Measurements from ENCODE around the gene SH3TC2.
"Not testable (repeated sequence)": the region's sequence is repeated elsewhere in the genome, so short reads cannot be mapped to it uniquely, and the experiment has no call there.

The SH3TC2 gene

GRCh38 chr5:149063017-149063687 is at the start of gene SH3TC2:
TSS of gene SH3TC2 (minus strand) at chr5:149063062. CDS start at chr5:149063022, 40 bp downstream.
- FAIRE-seq, result no peak

DNA sequence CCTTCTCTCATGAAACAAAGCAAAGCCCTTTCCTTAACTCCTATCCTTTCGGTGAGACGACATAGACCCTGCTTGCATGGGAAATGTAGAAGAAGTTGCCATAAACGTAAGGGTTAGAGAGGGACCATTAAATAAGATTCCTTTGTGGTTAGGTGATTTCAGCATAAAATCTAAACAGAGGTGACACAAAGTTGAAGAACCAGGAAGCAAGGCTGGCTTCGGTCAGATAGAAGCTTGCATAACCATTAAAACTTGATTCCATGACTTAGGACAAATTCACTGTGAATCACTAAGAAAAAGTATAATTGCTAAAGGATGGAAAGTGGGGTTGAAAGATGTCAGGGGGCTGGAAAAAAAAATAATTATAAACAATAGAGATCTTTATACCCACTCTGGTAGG is 47.5 kb upstream of the SH3TC2 start:
- no peak for FAIRE-seq

DNA sequence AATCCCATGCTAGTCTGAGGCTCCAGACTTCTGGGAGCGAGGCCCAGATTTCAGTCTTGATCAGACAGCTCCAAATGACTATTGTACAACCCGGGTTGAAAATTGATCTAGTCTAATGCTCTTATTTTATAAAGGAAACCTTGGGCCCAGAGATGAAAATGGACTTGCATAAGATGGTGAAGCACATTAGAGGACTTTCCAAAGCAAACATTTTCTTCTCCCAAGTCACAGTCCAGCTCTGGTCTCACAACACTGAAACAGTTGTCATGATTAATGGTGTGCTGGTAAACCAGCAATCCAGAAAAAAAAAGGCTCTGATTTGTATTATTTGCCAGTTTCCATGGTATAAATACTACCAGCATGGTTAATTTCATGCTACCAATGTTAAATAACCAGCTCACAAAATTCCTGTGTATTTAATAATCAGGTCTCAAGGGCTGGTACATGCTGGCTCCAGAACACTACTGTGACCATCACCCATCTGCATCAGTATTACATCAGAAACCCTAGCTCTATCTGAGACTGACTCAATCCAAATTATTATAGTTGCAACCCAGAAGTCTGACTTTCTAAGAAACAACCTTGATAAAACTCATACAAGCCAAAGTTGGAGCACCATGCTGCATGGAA is 45.9 kb upstream of the SH3TC2 start:
- no peak for FAIRE-seq

DNA sequence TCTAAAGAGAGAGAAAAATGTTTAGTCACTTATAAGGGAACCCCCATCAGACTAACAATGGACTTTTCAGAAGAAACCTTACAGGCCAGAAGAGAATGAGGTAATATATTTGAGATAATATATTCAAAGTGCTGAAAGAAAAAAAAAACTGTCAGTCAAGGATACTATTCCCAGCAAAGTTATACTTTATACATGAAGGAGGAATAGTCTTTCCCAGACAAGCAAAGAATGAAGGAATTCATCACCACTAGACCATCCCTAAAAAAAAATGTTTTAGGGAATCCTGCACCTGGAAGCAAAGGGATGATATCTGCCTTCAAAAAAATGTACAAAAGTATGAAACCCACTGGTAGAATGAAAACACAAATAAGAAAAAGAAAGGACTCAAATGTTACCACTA is 37.5 kb upstream of the SH3TC2 start:
- no peak for FAIRE-seq

- FAIRE-seq, result no peak
Observed at GRCh38 chr5:149099920-149100319, 37.1 kb upstream of the SH3TC2 start.

- FAIRE-seq, result no peak
Observed at GRCh38 chr5:149094996-149095395, 32.1 kb upstream of the SH3TC2 start.

DNA sequence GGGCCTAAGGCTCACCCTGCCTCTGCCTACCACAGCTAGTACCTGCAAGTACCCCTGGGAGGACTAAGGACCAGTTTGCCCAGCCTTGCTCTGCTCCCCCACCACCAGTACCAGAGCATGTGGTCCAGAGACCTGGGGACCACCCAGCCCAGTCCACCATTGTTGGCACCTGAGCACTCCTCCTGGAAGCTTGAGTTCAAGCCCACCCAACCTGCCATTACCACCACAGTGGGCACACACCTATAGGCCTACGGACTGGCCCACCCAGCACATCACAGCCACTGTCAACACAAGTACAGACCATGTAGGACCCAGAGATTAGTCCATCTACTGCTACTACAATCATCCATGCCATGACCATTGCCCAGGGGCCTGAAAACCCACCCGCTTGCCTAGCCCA is 30.8 kb upstream of the SH3TC2 start:
- FAIRE-seq, result no peak

DNA sequence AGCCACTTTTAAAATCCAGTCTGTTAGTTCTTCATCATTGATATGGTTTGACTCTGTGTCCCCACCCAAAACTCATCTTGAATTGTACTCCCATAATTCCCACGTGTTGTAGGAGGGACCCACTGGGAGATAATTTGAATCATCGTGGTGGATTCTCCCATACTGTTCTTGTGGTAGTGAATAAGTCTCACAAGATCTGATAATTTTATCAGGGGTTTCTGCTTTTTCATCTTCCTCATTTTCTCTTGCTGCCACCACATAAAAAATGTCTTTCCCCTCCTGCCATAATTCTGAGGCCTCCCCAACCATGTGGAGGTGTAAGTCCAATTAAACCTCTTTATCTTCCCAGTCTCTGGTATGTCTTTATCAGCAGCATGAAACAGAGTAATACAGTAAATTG is 26.9 kb upstream of the SH3TC2 start:
- FAIRE-seq, result no peak

DNA sequence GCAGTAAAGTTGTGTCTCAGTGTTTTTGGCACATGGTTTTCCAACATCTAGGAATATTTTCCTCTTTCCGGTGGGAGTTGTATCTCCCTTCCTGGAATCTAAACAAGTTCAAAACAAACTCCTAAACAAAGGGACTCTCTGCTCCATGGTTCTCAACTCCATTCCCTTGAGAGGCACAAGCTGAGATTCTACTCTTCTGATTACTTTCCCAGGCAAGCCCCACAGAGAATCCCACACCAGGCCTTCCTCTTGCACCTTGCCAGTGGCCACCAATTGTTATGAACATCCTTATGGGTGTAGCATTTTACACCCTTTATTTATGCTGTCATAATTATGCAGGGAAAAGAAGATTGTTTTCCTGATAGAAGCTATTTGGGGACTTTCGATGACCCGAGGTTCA is 25.8 kb upstream of the SH3TC2 start:
- no peak for FAIRE-seq

GRCh38 chr5:149083846-149084245 is 21.0 kb upstream of the SH3TC2 start:
- FAIRE-seq, result no peak

- FAIRE-seq, result no peak
Observed at GRCh38 chr5:149082271-149082670, 19.4 kb upstream of the SH3TC2 start.

DNA sequence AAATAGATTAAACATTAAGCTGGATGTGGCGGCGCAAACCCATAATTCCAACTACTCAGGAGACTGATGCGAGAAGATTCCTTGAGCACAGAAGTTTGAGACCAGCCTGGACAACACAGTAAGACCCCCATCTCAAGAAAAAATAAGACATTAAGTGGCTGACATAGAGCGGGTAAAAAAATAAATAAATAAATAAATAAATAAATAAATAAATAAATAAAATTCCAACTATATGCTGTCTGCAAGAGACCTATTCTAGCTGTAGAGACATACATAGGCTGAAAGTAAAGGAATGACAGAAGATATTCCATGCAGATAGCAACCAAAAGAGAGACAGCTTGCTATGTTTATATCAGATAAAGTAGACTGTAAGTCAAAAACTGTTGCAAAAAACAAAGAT is 17.4 kb upstream of the SH3TC2 start:
- FAIRE-seq, result no peak

DNA sequence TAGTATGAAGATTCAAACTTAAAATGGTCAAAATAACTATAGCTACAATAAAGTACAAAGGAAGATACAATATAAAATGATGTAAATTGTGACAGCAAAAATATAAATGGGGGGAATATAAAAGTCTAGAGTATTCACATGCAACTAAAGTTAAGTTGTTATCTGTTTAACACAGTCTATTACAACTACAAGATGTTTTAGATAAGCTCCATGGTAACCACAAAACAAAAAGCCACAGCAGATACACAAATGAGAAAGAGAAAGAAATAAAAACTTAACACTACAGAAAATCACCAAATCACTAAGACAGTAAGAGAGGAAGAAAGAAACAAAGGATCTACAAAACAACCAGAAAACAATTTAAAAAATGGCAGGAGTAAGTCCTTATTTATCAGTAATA is 17.0 kb upstream of the SH3TC2 start:
- peak; percentile 62 for FAIRE-seq

DNA sequence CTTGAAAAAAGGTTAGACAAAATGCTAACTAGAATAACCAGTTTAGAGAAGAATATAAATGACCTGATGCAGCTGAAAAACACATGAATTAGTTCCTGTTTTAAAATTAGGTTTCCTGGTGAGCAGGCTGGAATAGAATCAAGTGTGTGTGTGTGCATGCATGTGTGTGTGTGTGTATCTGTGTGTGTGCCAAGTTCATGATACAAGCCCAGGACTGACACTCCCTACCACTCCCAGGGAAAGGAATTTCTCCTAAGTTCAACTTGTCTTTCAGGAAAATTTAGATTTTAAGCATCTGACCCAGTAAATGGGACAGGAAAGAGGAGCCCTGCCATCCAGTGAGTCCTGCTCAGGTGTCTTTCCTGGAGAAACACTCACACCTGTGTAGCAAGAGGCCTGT is 11.2 kb upstream of the SH3TC2 start:
- not testable (repeated sequence) for FAIRE-seq

GRCh38 chr5:149073213-149073612 is 10.4 kb upstream of the SH3TC2 start:
- no peak for FAIRE-seq

DNA sequence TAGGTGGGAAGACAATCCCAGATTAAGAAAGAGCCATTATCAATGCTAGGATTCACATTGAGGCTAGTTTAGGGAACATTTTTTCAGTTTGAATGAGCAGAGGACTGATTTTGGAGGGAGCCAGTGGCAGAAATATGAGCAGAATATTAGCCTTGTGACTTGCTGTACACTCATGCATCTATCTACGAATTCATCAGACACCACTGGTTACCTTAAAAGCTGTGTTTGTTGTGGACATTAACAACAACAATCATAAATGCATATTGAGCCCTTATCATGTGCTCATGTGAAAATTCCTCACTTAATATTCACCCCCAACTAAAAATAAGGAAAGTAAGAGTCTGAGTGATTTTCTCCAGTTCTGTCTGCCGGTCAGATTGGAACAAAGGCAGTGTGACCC is 9.9 kb upstream of the SH3TC2 start:
- no peak for FAIRE-seq

GRCh38 chr5:149072376-149072775 is 9.5 kb upstream of the SH3TC2 start:
- no peak for FAIRE-seq

GRCh38 chr5:149071756-149072155 is 8.9 kb upstream of the SH3TC2 start:
- FAIRE-seq, result no peak

DNA sequence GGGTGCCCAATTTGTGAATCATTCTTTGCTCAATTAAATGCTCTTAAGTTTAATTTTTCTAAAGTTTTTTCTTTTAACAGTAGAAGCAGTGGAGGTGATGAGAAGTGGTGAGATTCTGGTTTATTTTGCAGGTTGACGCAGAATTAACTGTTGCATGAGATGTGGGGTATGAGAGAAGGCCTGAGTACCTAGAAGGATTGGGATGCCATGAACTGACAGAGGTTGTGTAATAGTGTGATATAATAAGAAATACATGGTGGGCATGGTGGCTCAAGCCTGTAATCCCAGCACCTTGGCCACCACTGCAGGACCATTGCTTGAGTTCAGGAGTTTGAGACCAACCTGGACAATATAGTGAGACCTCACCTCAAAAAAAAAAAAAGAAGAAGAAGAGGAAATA is 8.4 kb upstream of the SH3TC2 start:
- FAIRE-seq, result no peak

DNA sequence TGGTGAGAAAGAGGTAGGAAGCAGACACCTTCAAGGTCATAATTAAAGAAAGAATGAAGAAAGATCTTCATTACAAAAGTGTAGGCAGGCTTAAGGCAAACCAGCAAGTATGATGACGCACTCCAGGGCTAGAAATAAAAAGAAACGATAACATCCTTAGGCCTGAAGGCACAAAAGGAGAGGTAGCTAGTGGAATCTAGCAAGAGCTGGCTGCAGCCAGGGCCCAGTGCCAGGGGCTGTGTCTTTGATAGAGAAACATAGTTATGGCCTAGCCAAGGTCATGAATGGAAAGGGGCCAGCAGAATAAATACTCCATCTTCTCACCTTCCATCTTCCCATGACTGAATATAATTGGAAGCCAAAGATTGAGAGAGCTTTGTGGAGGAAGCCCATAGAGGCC is 6.8 kb upstream of the SH3TC2 start:
- FAIRE-seq, result no peak

GRCh38 chr5:149063896-149064478 is 1.1 kb upstream of the SH3TC2 start:
- FAIRE-seq, result no peak

- FAIRE-seq, result no peak
Observed at GRCh38 chr5:149062371-149063016, 368 bp downstream of the SH3TC2 start.

DNA sequence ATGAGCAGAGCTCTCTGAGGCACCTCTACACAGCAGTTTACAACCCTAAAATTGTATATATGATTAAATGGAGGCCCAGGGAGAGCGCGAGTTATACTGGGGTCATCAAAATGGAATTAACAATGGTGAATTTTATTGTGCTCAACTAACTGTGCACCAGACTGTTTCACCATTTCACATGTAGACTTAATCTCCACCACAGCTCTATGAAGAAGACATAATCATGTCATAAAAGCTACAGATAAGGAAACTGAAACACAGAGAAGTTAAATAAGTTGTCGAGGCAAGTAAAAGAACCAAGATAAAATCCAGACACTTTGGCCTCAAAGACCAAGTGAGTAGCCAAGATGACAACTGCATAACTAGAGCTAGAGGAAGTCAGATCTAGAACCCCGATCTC is 1.5 kb downstream of the SH3TC2 start:
- FAIRE-seq, result no peak

GRCh38 chr5:149060325-149060724 is 2.5 kb downstream of the SH3TC2 start:
- FAIRE-seq, result no peak
